A549 (cell line): Measurements from ENCODE around the gene MAST2. TPM values are rescaled to one million over a fixed set of nuclear protein-coding genes. Genes with fewer than 3 reads are reported as not detected.
"Not testable (repeated sequence)": the region's sequence is repeated elsewhere in the genome, so short reads cannot be mapped to it uniquely, and the experiment has no call there.

Experiments
- ATAC-seq, 2 experiments: fragments of 200-7000 bp in 1 of 2; fragments of >200 bp in 1 of 2; cut with Nextera tagmentation in 1 of 2; cut with Tn5 transposase in 1 of 2; 3 replicates each; pipeline versions ENCODE4 v1.8.0 to v1.9.1; 2018 to 2020; ENCODE audit warnings: mild to moderate bottlenecking in 1 of 2, moderate library complexity in 1 of 2
- CTCF ChIA-PET: fragments of 300-600 bp; sonication (Branson Sonifier 250); formaldehyde crosslinking; extraction: SDS; loops from one replicate; lab custom pipeline; 2021; ENCODE audit warnings: antibody characterized with exemption, inconsistent platforms; lab: Yijun Ruan, JAX
- POLR2A ChIA-PET: fragments of 350-600 bp; formaldehyde crosslinking; extraction: SDS; loops from one replicate; lab custom pipeline; 2021; ENCODE audit warnings: antibody characterized with exemption, inconsistent platforms; lab: Yijun Ruan, JAX
- DNase-seq, 2 experiments: peaks; one replicate each; pipeline versions ENCODE4 v3.0.0 to v3.0.0-alpha.2; 2011 to 2016; ENCODE audit warnings: low read depth in 1 of 2, low spot score in 1 of 2
- FAIRE-seq: peaks from 2 replicates; lab custom pipeline; 2011; peaks lifted over from hg19 to GRCh38; lab: Jason Lieb, UNC
- H3K27ac ChIP-seq, 2 experiments: fragments of >200 bp; sonication (Bioruptor Twin); formaldehyde crosslinking; 3 replicates each; pipeline ENCODE4 v1.5.1; 2016 to 2017
- H3K4me1 ChIP-seq: fragments of >200 bp; sonication (Bioruptor Twin); formaldehyde crosslinking; 3 replicates; pipeline ENCODE4 v1.6.1; 2016
- H3K4me2 ChIP-seq: fragments of >200 bp; sonication (Bioruptor Twin); formaldehyde crosslinking; 3 replicates; pipeline ENCODE4 v1.6.1; 2016
- H3K4me3 ChIP-seq: fragments of >200 bp; sonication (Bioruptor Twin); formaldehyde crosslinking; 3 replicates; pipeline ENCODE4 v1.5.1; 2016
- H3K9me3 ChIP-seq: fragments of >200 bp; sonication (Bioruptor Twin); formaldehyde crosslinking; 3 replicates; pipeline ENCODE4 v1.6.1; 2016
- BCL3 ChIP-seq: fragments of >200 bp; sonication (Bioruptor Twin); formaldehyde crosslinking; IDR thresholded peaks from 3 replicates; pipeline ENCODE4 v1.6.1; 2016
- BHLHE40 ChIP-seq: IDR thresholded peaks from 2 replicates; pipeline ENCODE4 v1.6.1; 2012; ENCODE audit warnings: low read depth, low read length, inconsistent platforms
- CBX8 ChIP-seq: fragments of 200-600 bp; sonication (generic); IDR thresholded peaks from 2 replicates; pipeline ENCODE4 v1.6.1; 2016
- CEBPB ChIP-seq, 2 experiments: fragments of >200 bp in 1 of 2; sonication (Bioruptor Twin) in 1 of 2; formaldehyde crosslinking in 1 of 2; IDR thresholded peaks; 2 replicates each; pipeline ENCODE4 v1.6.1; 2012 to 2016
- CHD2 ChIP-seq: fragments of 150-350 bp; IDR thresholded peaks from 2 replicates; pipeline ENCODE4 v1.6.1; 2014; ENCODE audit warnings: low read length; ENCODE audit not compliant: partially characterized antibody
- CHD4 ChIP-seq: fragments of 200-600 bp; sonication (generic); IDR thresholded peaks from 2 replicates; pipeline ENCODE4 v1.6.1; 2016; ENCODE audit warnings: antibody characterized with exemption, mild to moderate bottlenecking, borderline replicate concordance
- ESRRA ChIP-seq: fragments of 150-350 bp; IDR thresholded peaks from 2 replicates; pipeline ENCODE4 v1.6.1; 2014; ENCODE audit warnings: mild to moderate bottlenecking, low read length, borderline replicate concordance
- FOXS1 ChIP-seq: fragments of 250-450 bp; sonication (Bioruptor Pico); IDR thresholded peaks from 2 replicates; pipeline ENCODE4 v1.5.0; 2020; ENCODE audit warnings: mild to moderate bottlenecking, moderate library complexity
- GATA3 ChIP-seq: IDR thresholded peaks from 2 replicates; pipeline ENCODE4 v1.6.1; 2012; ENCODE audit warnings: borderline replicate concordance
- HDAC2 ChIP-seq: fragments of 200-600 bp; sonication (generic); IDR thresholded peaks from 2 replicates; pipeline ENCODE4 v1.6.1; 2016
- HOXB5 ChIP-seq: fragments of 250-450 bp; sonication (Bioruptor Pico); IDR thresholded peaks from 2 replicates; pipeline ENCODE4 v1.5.0; 2020; ENCODE audit warnings: mild to moderate bottlenecking, moderate library complexity
- JUN ChIP-seq, 2 experiments: fragments of >200 bp; sonication (Bioruptor Twin); formaldehyde crosslinking; IDR thresholded peaks; 2 replicates in 1 of 2; 3 replicates in 1 of 2; pipeline ENCODE4 v1.6.1; 2016 to 2017
- KDM5A ChIP-seq: fragments of 200-600 bp; sonication (generic); IDR thresholded peaks from 2 replicates; pipeline ENCODE4 v1.6.1; 2016; ENCODE audit warnings: antibody characterized with exemption, mild to moderate bottlenecking
- MAFK ChIP-seq: fragments of 450-650 bp; IDR thresholded peaks from 2 replicates; pipeline ENCODE4 v1.6.1; 2014; ENCODE audit not compliant: partially characterized antibody
- MYC ChIP-seq: IDR thresholded peaks from 2 replicates; pipeline ENCODE4 v1.6.1; 2012; ENCODE audit warnings: mild to moderate bottlenecking, inconsistent platforms, low read length, improper control_type of control experiment, borderline replicate concordance
- NPAS2 ChIP-seq: fragments of 250-450 bp; sonication (Bioruptor Pico); IDR thresholded peaks from 2 replicates; pipeline ENCODE4 v1.8.0; 2022; ENCODE audit warnings: mild to moderate bottlenecking, moderate library complexity, borderline replicate concordance
- PBX3 ChIP-seq: IDR thresholded peaks from 2 replicates; pipeline ENCODE4 v1.6.1; 2012
- PHF8 ChIP-seq: fragments of 200-600 bp; sonication (generic); IDR thresholded peaks from 2 replicates; pipeline ENCODE4 v1.6.1; 2016; ENCODE audit warnings: low read depth, mild to moderate bottlenecking, antibody characterized with exemption, moderate library complexity, borderline replicate concordance
- POLR2A ChIP-seq: IDR thresholded peaks from 2 replicates; pipeline ENCODE4 v1.6.1; 2012; ENCODE audit warnings: mild to moderate bottlenecking, low read length
- RARB ChIP-seq: fragments of 250-450 bp; sonication (Bioruptor Pico); IDR thresholded peaks from 2 replicates; pipeline ENCODE4 v1.8.0; 2021; ENCODE audit warnings: mild to moderate bottlenecking, moderate library complexity
- TFCP2L1 ChIP-seq: fragments of 250-450 bp; sonication (Bioruptor Pico); IDR thresholded peaks from 2 replicates; pipeline ENCODE4 v1.5.0; 2021; ENCODE audit warnings: mild to moderate bottlenecking
- ZC3H11A ChIP-seq: fragments of 450-650 bp; IDR thresholded peaks from 2 replicates; pipeline ENCODE4 v1.6.1; 2014; ENCODE audit warnings: antibody characterized with exemption, mild to moderate bottlenecking
- WGBS: methylation state at CpG from one replicate; pipeline ENCODE4 v1.1.6; 2017; ENCODE audit errors: missing lambda C conversion rate; 5-methylcytosine and 5-hydroxymethylcytosine counted together
- polyA plus RNA-seq, 4 experiments: library from polyadenylated mRNA; depleted of rRNA in 3 of 4; stranded (reverse); fragments of >200 nt; fragmentation: RNase III in 1 of 4; extraction: RNeasy Plus Mini Kit Qiagen cat#74134 plus additional on column Dnase treatment in 1 of 4; gene quantifications; 2 replicates in 3 of 4; 3 replicates in 1 of 4; pipeline ENCODE4 v1.2.3, GENCODE V29; 2011 to 2017
- TF ChIP-seq, protein P1 (sequence below): IDR thresholded peaks from 2 replicates; pipeline ENCODE4 v1.6.1; 2012
- TF ChIP-seq, protein P2 (sequence below): fragments of 250-450 bp; sonication (Bioruptor Pico); IDR thresholded peaks from 2 replicates; pipeline ENCODE4 v1.5.0; 2021; ENCODE audit warnings: mild to moderate bottlenecking, moderate library complexity, borderline replicate concordance

Gene MAST2
- polyA plus RNA-seq, 2 of the 4 experiments (the other 2 are of a cell fraction): 19.3 to 20.5 TPM

DNA sequence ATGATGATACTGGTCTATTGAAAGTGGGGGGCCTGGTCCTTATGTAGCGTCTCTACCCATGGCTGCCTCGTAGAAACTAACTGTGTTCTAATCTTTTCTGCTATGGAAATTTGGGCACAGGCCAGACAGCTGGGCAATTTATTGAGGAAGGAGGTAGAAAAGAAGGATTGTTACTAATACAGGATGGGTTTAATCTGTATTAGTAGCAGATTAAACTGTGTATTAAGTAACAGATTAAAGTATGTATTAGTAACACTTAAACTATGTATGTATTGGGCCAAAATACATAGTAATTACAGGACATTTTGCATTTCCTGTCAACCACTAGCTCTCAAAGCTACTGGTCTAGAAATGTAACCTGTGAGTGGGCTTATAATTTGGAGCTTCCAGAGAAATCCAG is 142.0 kb downstream of the MAST2 start:
- Histone ChIP-seq H3K9me3 (no peaks in the 10 kb centered on the region), H3K27ac (no peak overlapping the region), H3K4me1 (peaks cover 13% of the 10 kb centered on the region; the same call in 2 of the 3 replicates), H3K4me3 (no peak overlapping the region), H3K4me2 (0 out of 3 replicates have a peak overlapping the region, but pooled peaks have one; percentile 18)
- DNase-seq (no peak), ATAC-seq (no peak), FAIRE-seq (no peak)
- ChIA-PET POLR2A (no interaction called here), CTCF (no interaction called here)
- 71% methylated on average over 2 of the region's 2 CpGs for WGBS
- no peak for TF ChIP-seq POLR2A
- no peak for TF ChIP-seq NPAS2 (CRISPR knock-in tag)
- TF ChIP-seq TFCP2L1: no peak
- TF ChIP-seq RARB (CRISPR knock-in tag): no peak
- no peak for TF ChIP-seq CHD2
- TF ChIP-seq, protein P1, sequence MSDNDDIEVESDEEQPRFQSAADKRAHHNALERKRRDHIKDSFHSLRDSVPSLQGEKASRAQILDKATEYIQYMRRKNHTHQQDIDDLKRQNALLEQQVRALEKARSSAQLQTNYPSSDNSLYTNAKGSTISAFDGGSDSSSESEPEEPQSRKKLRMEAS: no peak
- TF ChIP-seq PHF8: no peak
- TF ChIP-seq, protein P2, sequence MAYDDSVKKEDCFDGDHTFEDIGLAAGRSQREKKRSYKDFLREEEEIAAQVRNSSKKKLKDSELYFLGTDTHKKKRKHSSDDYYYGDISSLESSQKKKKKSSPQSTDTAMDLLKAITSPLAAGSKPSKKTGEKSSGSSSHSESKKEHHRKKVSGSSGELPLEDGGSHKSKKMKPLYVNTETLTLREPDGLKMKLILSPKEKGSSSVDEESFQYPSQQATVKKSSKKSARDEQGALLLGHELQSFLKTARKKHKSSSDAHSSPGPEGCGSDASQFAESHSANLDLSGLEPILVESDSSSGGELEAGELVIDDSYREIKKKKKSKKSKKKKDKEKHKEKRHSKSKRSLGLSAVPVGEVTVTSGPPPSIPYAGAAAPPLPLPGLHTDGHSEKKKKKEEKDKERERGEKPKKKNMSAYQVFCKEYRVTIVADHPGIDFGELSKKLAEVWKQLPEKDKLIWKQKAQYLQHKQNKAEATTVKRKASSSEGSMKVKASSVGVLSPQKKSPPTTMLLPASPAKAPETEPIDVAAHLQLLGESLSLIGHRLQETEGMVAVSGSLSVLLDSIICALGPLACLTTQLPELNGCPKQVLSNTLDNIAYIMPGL (CRISPR knock-in tag): no peak
- TF ChIP-seq MAFK: no peak
- no peak for TF ChIP-seq CHD4
- TF ChIP-seq BCL3: no peak
- TF ChIP-seq MYC: no peak
- no peak for TF ChIP-seq CEBPB (IDR thresholded peaks at IDR 0.05)
- TF ChIP-seq CBX8: no peak
- no peak for TF ChIP-seq GATA3
- no peak for TF ChIP-seq HDAC2
- TF ChIP-seq BHLHE40: no peak
- no peak for TF ChIP-seq PBX3
- no peak for TF ChIP-seq FOXS1 (CRISPR knock-in tag)
- TF ChIP-seq JUN (IDR thresholded peaks at IDR 0.05): no peak

DNA sequence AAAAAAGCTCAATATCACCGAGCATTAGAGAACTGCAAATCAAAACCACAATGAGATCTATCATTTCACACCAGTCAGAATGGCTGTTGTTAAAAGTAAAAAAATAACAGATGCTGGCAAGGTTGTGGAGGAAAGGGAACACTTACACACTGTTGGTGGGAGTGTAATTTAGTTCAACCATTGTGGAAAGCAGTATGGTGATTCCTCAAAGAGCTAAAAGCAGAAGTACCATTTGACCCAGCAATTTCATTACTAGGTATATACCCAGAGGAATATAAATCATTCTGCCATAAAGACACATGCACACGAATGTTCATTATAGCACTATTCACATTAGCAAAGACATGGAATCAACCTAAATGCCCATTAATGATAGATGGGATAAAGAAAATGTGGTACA is 146.1 kb downstream of the MAST2 start:
- H3K4me2 ChIP-seq, FAIRE-seq, H3K9me3 ChIP-seq, POLR2A ChIA-PET, H3K4me3 ChIP-seq, DNase-seq, H3K27ac ChIP-seq, ATAC-seq: not testable (repeated sequence)
- H3K4me1 ChIP-seq: peaks cover 44% of the 10 kb centered on the region
- WGBS: 95% methylated on average over 2 of the region's 2 CpGs
- CTCF ChIA-PET: interaction anchor here (0.8 kb wide), 1 partner anchor 274 kb away, joined by 3 read pairs; no protein-coding TSS in a partner anchor

- FAIRE-seq (no peak), DNase-seq (no peak), ATAC-seq (no peak)
- Histone ChIP-seq H3K4me3 (no peak overlapping the region), H3K4me1 (peaks cover 46% of the 10 kb centered on the region), H3K27ac (peak overlapping the region; percentile 40 to 97; a peak in 5 of 6 replicates), H3K4me2 (peak overlapping the region; percentile 94), H3K9me3 (no peaks in the 10 kb centered on the region)
- CTCF ChIA-PET: no interaction called here
- no peak for TF ChIP-seq ZC3H11A
- no peak for TF ChIP-seq HOXB5 (CRISPR knock-in tag)
- TF ChIP-seq KDM5A: no peak
- TF ChIP-seq HDAC2: no peak
- no peak for TF ChIP-seq ESRRA
- POLR2A ChIA-PET: no interaction called here
- WGBS: 61% methylated on average over 2 of the region's 2 CpGs
Observed at GRCh38 chr1:45952072-45952471, 148.7 kb downstream of the MAST2 start.
